ENCODE data around the gene ZNF534. TPM values are rescaled to one million over a fixed set of nuclear protein-coding genes. Genes with fewer than 3 reads are reported as not detected.
A peak's percentile ranks its signal among the peaks of the same experiment; 100 is the strongest.
"Not testable (repeated sequence)": the region's sequence is repeated elsewhere in the genome, so short reads cannot be mapped to it uniquely, and the experiment has no call there.

Gene ZNF534
- not detected for total RNA-seq

DNA sequence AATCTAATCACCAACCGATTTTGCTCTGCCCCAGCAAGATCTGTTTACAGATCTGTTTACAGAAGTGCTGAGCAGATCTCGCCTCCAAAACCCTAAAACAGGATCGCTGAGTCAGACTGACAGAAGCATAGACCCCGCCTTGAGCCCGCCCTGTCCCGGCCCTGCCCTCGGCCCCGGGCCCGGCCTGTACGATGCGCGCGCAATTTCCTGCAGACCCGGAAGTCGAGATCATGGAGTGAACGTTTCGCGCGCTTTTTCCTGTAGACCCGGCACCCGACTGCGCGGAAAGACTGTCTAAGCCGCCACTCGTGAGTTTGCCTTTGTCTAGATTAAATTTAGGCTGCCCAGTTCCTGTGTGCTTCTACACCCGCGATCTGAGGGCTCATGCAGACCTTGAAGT lies at the start of gene ZNF534:
Gene ZNF534 (plus strand): TSS at position 212 of the 400 bp plus-strand sequence. CDS start 2,327 bp downstream, outside the sequence.
- ATAC-seq (no peak), DNase-seq (ENCODE audit: low spot score) (no peak)

DNA sequence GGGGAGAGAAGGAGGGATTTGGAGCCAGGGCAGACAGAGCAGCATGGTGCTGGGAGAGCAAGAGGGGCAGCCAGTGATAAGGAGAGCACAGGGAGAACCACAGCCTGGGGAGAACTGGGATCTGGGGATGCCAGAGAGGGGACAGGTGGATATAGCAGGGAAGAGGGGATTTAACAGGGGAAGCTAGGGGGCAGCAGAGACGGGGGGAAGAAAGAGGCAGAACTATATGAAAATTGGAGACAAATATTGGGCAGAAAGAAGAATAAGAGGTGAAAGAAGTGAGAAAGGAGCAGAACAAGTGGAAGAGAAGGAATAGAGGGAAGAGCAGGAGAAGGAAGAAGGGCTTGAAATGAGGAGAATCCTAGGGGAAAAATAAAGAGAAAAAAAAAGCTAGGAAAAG lies 37.8 kb upstream of the ZNF534 start:
- no peak for DNase-seq (ENCODE audit: low spot score)
- ATAC-seq: no peak

DNA sequence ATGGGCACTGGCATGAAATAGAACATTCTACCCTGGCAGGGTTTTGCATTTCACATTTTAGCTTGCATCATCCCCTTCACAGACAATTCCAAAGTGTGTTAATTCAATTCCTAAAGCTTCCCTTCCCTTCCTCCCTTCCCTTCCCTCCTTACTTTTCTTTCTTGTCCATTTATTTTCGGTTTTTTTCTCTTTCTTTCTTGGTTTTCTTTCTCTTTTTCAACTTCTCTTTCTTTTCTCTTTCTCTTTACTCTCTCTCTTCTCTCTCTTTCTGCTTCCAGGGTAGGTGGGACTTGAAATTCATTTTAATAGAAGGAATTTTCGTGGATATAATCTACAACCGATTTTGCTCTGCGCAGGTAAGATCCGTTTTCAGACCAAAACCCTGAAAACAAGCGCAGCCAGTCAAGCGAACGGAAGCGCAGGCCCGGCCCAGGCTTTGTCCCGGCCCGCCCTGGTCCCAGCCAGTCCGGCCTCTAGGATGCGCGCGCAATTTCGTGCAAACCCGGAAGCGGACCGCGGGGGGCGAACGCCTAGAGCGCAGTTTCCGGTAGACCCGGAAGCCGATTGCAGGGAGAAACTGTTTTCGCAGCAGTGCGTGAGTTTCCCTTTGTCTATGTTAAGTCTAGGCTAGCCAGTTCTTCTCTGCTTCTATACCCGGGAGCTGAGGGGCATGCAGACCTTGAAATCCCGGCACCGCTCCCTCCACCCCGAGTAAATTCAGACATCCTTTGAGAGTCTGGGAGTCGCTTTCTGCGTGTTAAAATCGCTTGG lies 31.5 kb upstream of the ZNF534 start, which contains the start of gene ZNF528:
Gene ZNF528 (plus strand): TSS at position 540 of the 771 bp plus-strand sequence. CDS start 4,165 bp downstream, outside the sequence.
- DNase-seq (ENCODE audit: low spot score): peak; percentile 92
- peak; percentile 99 for ATAC-seq

DNA sequence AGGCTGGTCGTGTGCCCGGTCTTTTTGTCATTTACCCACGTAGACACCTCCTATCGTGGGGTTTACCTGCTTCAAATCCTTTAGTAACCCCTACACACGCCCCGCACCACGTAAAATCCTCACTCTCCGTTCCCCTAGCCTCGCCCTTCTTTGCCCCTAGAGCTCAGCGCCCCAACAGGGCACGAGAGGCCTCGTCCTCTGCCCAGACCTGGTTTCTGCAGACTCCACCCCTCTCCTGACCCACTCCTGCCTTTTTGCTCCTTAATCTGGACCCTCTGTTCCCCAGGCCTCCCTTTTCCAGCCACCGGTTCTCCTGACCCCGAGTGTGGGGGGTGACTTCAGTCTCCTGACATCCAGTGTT lies 30.9 kb upstream of the ZNF534 start:
- ATAC-seq (peak; percentile 23), DNase-seq (ENCODE audit: low spot score) (no peak)

DNA sequence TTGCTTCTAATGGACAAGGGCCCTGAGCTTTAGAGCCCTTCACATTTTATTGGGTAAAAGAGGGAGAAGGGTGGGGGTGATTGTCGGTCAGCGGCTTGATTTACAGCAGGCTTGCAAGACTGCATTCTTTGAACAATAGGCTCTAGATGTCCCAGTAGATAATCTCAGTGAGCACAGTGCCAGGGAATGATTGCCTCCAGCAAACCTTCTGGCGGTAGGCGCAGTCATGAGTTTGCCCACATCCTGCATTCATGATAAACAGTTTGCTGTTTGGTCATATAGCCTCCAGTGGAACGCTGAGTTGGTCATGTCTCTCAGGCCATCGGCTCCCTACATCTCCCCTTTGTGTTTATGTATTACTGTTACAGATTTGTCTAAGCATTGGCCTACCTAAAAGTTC lies 18.7 kb upstream of the ZNF534 start:
- no peak for DNase-seq (ENCODE audit: low spot score)
- ATAC-seq: no peak

DNA sequence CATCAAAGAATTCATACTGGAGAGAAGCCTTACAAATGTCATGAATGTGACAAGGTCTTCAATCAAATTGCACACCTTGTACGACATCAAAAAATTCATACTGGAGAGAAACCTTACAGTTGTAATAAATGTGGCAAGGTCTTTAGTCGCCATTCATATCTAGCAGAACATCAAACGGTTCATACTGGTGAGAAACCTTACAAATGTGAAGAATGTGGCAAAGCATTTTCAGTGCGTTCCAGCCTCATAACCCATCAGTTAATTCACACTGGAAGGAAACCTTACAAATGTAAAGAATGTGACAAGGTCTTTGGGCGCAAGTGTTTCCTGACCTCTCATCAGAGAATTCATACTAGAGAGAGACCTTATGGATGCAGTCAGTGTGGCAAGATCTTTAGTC lies 13.2 kb upstream of the ZNF534 start:
- no peak for ATAC-seq
- DNase-seq (ENCODE audit: low spot score): no peak

DNA sequence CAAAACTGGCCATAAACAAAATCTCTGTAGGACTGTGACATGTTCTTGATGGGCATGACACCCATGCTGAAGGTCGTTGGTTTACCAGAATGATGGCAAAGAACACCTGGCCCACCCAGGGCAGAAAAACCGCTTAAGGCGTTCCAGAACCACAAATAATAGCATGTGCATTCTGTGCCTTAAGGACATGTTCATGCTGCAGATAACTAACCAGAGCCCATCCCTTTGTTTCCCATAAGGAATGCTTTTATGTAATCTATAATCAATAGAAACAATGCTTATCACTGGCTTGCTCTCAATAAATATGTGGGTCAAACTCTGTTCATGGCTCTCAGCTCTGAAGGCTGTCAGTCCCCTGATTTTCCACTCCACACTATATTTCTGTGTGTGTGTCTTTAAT lies 13.2 kb downstream of the ZNF534 start:
- ATAC-seq (no peak), DNase-seq (ENCODE audit: low spot score) (no peak)

DNA sequence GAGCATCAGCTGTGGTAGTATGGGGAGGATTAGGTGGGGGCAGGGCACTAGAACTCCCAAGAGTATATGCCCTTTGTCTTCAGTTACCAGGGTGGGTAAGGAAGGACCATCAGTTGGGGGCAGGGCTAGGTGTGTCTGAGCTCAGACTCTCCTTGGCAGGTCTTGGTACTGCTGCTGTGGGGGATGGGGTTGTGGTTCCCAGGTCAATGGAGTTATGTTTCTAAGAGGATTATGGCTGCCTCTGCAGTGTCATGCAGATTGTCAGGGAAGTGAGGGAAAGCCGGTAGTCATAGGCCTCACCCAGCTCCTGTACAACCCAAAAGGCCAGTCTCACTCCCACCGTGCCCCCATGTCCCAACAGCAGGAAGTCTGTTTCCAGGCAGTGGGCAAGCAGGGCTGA lies 15.6 kb downstream of the ZNF534 start:
- ATAC-seq: no peak

DNA sequence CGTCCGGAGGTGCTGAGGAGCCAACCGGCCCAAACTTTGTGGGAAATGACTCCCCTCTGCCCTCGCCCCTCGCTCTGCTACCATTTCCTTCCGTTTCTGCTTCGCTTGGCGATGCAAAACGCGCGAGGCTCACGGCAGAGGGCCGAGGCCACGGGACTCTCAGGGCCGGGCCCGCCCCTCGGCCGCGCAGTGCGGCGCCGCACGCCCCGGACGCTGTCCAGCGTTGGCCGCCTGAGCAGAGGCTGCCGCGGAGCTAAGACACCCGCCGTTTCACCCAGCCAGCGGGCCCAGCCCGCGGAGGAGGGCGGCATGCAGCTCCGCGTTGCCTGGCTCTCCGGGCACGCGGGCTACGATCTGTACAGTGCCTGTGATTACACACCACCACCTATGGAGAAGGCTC lies 22.3 kb downstream of the ZNF534 start:
- no peak for ATAC-seq
- no peak for DNase-seq (ENCODE audit: low spot score)

More for the DNA sequence above, 15.6 kb downstream of the ZNF534 start:
- DNase-seq (ENCODE audit: low spot score): no peak

DNA sequence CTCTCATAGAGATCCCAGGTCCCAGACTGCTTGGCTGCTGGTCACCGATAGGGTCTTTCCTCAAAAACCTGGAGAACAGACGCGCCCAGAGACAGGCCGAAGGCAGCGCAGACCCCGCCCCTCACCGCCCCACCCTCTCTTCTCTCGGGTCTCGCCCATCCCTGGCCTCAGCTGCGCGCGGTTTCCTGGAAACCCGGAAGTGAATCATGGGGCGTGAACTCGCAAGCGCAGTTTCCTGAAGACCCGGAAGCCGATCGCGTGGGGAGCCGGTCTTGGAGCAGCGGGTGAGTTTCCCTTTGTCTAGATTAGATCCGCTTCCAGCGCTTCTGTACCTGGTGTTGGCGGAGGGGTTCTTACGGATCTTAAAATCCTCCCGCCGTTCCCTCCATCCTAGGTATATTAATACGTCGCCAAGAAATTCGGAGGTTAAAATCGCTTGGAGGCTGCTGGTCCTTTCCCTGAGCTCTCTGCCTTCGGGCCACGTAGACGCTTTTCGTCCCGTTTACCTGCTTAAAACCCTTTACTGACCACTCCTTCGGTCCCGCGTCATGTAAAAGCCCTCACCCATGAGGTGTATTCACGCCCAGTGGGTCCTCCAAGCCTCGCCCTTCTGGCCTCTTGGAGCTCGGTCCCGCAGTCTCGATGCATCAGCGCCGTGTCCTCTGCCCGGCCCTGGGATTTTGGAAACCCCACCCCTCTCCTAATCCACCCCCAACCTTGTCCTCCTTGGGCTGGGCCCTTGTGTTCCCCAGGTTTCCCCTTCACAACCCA lies 24.6 kb downstream of the ZNF534 start, which contains the start of gene ZNF578:
Gene ZNF578 (plus strand): TSS at position 230 of the 771 bp plus-strand sequence. CDS start 48,293 bp downstream, outside the sequence.
- peak; percentile 17 for ATAC-seq

DNA sequence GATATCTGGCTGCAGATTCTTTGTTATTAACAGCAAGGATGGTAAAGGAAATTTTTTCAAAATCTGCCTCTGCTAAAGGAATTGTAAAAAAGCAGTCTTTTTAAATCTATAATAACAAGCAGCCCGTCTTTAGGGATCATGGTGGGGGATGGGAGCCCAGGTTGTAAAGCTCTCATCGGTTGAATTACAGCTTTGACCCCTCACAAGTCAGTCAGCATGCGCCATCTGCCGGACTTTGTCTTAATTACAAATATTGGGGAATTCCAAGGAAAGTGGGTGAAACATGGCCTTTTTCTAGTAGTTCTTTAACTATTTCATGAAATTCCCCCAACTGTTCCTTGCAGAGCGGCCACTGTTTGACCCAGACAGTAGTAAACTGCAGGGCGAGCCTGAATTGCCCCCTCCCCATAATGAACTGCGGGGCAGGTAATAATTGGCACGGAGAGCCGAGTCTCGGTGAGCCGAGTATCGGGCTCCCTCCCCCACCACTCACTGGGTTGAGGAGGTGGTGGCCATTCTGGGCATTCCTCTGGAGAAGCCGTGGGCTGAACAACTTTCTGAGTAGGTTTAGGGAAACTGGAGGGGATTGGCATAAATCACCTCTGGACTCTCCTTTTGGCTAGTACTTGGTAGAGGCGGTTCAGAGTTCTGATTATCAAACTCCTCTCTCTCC lies 36.0 kb downstream of the ZNF534 start:
- ATAC-seq (no peak), DNase-seq (ENCODE audit: low spot score) (no peak)

More for the DNA sequence above, 24.6 kb downstream of the ZNF534 start, which contains the start of gene ZNF578:
- DNase-seq (ENCODE audit: low spot score): peak; percentile 43

DNA sequence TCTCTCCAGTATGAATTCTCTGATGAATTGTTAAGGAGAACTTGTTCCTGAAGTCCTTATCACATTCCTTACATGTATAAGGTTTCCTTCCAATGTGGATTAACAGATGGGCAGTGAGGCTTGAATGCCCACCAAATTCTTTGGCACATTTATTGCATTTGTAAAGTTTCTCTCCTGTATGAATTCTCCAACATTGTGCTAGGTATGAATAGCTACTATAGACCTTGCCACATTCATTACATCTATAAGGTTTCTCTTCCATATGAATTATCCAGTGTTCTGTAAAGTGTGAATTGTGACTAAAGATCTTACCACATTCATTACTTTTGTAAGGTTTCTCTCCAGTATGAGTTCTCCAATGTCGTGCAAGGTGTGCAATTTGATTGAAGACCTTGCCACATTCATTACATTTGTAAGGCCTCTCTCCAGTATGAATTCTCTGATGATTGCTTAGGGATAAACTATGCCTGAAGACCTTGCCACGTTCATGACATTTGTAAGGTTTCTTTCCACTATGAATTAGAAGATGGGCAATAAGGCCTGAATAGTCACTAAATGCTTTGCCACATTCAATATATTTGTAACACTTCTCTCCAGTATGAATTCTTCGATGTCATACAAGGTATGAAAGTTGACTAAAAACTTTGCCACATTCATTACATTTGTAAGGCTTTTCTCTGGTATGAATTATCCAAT lies 44.9 kb downstream of the ZNF534 start:
- DNase-seq (ENCODE audit: low spot score): no peak
- no peak for ATAC-seq

DNA sequence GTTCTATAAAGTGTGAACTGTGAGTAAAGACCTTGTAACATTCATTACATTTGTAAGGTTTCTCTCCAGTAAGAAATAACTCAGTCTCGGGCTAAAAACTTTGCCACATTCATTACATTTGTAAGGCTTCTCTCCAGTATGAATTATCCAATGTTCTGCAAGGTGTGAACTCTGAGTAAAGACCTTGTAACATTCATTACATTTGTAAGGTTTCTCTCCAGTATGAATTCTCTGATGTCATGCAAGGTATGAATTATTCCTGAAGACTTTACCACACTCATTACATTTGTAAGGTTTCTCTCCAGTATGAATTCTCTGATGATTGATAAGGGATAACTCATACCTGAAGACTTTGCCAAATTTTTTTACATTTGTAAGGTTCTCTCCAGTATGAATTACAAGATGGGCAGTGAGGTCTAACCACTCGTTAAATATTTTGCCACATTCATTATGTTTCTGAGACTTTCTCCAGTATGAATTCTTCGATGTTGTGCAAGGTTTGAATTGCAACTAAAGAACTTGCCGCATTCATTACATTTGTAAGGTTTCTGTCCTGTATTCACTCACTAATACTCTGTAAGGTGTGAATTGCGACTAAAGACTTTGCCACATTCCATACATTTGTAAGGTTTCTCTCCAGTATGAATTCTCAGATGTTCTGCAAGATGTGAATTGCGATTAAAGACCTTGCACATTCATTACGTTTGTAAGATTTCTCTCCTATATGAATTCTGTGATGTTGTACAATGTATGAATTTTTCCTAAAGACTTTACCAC lies 45.6 kb downstream of the ZNF534 start:
- no peak for ATAC-seq
- DNase-seq (ENCODE audit: low spot score): no peak

DNA sequence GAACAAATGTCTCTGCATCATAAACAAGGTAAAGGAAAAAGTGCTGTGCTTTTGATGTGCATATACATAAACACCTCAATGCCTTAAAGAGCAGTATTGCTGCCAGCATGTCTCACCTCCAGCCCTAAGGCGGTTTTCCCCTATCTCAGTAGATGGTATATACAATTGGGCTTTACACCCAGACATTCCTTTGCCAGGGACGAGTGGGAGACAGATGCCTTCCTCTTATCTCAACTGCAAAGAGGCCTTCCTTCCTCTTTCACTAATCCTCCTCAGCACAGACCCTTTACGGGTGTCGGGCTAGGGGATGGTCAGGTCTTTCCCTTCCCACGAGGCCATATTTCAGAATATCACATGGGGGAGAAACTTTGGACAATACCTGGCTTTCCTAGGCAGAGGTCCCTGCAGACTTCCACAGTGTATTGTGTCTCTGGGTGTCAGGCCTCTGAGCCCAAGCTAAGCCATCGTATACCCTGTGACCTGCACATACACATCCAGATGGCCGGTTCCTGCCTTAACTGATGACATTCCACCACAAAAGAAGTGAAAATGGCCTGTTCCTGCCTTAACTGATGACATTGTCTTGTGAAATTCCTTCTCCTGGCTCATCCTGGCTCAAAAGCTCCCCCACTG lies 55.3 kb downstream of the ZNF534 start:
- DNase-seq (ENCODE audit: low spot score); ATAC-seq: not testable (repeated sequence)

DNA sequence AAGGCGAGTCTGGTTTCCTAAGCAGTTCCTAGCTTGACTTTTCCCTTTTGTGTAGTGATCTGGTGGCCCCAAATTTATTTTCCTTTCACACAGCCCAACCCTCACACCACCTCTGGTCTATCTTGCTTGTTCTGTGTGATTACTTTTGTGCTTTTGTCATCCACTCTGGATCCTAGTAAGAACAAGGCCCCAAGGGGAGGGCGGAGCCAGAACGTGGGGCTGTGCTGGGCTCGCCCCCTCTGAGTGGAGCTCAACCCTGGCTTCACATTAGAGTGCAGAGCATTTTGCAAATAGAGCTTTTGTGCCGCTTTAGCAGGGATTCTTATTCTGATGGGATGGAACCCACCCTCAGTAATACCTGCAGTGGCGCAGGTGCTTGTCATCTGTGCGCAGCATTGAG lies 56.1 kb downstream of the ZNF534 start:
- not testable (repeated sequence) for DNase-seq (ENCODE audit: low spot score); ATAC-seq

DNA sequence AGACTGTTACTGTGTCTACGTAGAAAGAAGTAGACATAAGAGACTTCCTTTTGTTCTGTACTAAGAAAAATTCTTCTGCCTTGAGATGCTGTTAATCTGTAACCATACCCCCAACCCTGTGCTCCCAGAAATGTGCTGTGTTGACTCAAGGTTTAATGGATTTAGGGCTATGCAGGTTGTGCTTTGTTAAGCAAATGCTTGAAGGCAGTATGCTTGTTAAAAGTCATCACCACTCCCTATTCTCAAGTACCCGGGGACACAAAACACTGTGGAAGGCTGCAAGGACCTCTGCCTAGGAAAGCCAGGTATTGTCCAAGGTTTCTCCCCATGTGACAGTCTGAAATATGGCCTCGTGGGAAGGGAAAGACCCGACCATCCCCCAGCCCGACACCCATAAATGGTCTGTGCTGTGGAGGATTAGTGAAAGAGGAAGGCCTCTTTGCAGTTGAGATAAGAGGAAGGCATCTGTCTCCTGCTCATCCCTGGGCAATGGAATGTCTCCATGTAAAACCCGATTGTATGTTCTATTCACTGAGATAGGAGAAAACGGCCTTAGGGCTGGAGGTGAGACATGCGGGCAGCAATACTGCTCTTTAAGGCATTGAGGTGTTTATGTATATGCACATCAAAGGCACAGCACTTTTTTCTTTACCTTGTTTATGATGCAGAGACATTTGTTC lies 56.8 kb downstream of the ZNF534 start:
- ATAC-seq; DNase-seq (ENCODE audit: low spot score): not testable (repeated sequence)

DNA sequence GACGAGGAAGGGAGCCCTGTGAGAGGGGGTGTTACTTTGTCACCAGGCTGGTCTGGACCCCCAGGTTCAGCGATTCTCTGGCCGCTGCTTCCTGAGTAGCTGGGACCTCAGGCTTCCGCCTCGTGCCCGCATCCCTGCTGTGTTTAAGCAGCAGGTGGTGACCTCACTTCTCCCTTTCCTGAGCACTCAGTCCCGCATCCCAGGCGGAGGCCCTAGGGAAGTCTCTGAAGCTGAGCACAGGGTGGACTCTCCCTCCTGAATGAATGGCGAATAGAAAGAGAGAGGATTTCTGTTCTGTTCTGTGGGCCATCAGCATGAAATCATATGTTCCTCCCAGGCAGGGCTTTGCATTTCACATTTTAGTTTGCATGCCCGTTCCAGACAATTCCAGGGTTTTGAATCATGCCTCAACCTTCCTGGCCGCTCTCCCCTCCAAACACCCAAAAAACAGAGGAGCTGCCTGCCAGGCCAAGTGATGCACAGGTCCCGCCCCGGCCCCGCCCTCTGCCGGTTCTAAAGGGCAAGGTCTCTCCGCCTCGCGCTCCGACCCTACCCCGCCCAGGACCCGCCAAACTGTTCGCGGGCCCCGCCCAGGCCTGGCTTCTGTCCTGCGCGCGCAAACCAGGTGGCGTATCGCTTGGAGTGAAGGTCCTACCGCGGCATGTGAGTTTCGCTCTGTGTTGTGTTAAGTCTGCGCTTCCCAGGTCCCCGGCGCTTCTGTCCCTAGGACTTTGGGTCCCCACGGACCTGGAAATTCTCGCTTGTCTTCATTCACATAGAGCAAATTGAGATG lies 63.4 kb downstream of the ZNF534 start:
- ATAC-seq (no peak), DNase-seq (ENCODE audit: low spot score) (no peak)

DNA sequence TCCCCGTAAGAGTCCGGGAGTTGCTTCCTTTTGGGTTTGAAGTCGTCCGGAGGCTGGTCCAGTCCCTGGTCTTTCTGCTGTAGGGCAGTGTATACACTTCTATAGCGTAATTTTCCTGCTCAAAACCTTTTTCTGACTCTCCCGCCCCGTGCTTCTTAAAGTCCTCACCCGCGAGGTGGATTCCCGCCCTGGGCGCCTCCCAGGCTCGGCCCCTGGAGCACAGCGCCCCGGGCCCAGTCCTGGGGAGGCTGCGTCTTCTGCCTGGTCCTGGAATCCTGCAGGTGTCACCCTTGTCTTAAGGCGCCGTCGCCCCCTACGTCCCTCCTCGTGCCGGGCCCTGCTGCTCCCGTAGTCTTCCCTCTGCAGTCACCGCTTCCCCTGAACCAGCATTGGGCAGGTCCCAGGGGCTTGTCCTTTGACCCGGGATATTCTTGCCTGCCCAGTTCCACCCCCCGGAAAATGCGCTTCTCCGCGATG lies 64.1 kb downstream of the ZNF534 start:
- ATAC-seq: peak; percentile 13
- no peak for DNase-seq (ENCODE audit: low spot score)
